Neutrophil (primary cell): Measurements from ENCODE around the gene PPBP.
"Not testable (repeated sequence)": the region's sequence is repeated elsewhere in the genome, so short reads cannot be mapped to it uniquely, and the experiment has no call there.

Source experiments
- H3K27ac ChIP-seq: fragments of 200-600 bp; sonication (generic); 2 replicates; pipeline ENCODE4 v1.5.1; 2016; ENCODE audit warnings: mild to moderate bottlenecking, moderate library complexity
- H3K27me3 ChIP-seq: fragments of 200-600 bp; sonication (generic); 2 replicates; pipeline ENCODE4 v1.6.0; 2016; ENCODE audit warnings: mild to moderate bottlenecking
- H3K36me3 ChIP-seq: fragments of 200-600 bp; sonication (generic); 2 replicates; pipeline ENCODE4 v1.5.1; 2017
- H3K4me1 ChIP-seq, 2 experiments: fragments of 200-600 bp in 1 of 2; sonication (generic) in 1 of 2; 1 replicate in 1 of 2; 2 replicates in 1 of 2; pipeline versions ENCODE4 v1.5.1 to v1.6.1; 2013 to 2016; ENCODE audit warnings: low read depth in 1 of 2, low read length in 1 of 2, mild to moderate bottlenecking in 1 of 2, moderate library complexity in 1 of 2; ENCODE audit not compliant: control insufficient read depth in 1 of 2, insufficient read depth in 1 of 2
- H3K4me3 ChIP-seq, 2 experiments: fragments of 200-600 bp in 1 of 2; sonication (generic) in 1 of 2; 1 replicate in 1 of 2; 2 replicates in 1 of 2; pipeline ENCODE4 v1.5.1; 2013 to 2016; ENCODE audit warnings: low read depth in 1 of 2, low read length in 1 of 2, mild to moderate bottlenecking in 1 of 2, moderate library complexity in 1 of 2
- H3K9me3 ChIP-seq: fragments of 200-600 bp; sonication (generic); 2 replicates; pipeline ENCODE4 v1.5.1; 2016
- CTCF ChIP-seq: fragments of 200-600 bp; sonication (generic); IDR thresholded peaks from 2 replicates; pipeline ENCODE4 v1.5.1; 2016; ENCODE audit warnings: antibody characterized with exemption

The PPBP gene

GRCh38 chr4:73989031-73989430 lies 1.0 kb upstream of the PPBP start:
- Histone ChIP-seq H3K4me1 (no peaks in the 10 kb centered on the region), H3K36me3 (no peaks in the 10 kb centered on the region), H3K9me3 (no peaks in the 10 kb centered on the region), H3K4me3 (no peak overlapping the region), H3K27me3 (no peaks in the 10 kb centered on the region), H3K27ac (no peak overlapping the region)
- TF ChIP-seq CTCF: no peak

GRCh38 chr4:73985528-73985852 lies 2.5 kb downstream of the PPBP start:
- Histone ChIP-seq H3K4me1 (peaks cover 0 to 4% of the 10 kb centered on the region in 2 experiments), H3K4me3 (no peak overlapping the region), H3K27me3 (peaks cover 14% of the 10 kb centered on the region), H3K36me3 (no peaks in the 10 kb centered on the region), H3K9me3 (no peaks in the 10 kb centered on the region), H3K27ac (no peak overlapping the region)
- TF ChIP-seq CTCF: no peak

- no peak for TF ChIP-seq CTCF
- H3K9me3 ChIP-seq: no peaks in the 10 kb centered on the region
- peaks cover 0 to 4% of the 10 kb centered on the region in 2 experiments for H3K4me1 ChIP-seq
- H3K4me3 ChIP-seq: no peak overlapping the region
- no peaks in the 10 kb centered on the region for H3K36me3 ChIP-seq
- H3K27me3 ChIP-seq: peaks cover 20% of the 10 kb centered on the region
- H3K27ac ChIP-seq: no peak overlapping the region
These were observed 3.1 kb downstream of the PPBP start for GRCh38 chr4:73984736-73985527.

GRCh38 chr4:73981175-73981574 lies 6.8 kb downstream of the PPBP start:
- H3K4me1 ChIP-seq, H3K36me3 ChIP-seq, H3K9me3 ChIP-seq, H3K27ac ChIP-seq, H3K4me3 ChIP-seq: not testable (repeated sequence)
- H3K27me3 ChIP-seq: peaks cover 20% of the 10 kb centered on the region

- no peak for TF ChIP-seq CTCF
- H3K27me3 ChIP-seq: peaks cover 20% of the 10 kb centered on the region
- H3K4me3 ChIP-seq: no peak overlapping the region
- no peaks in the 10 kb centered on the region for H3K36me3 ChIP-seq
- H3K9me3 ChIP-seq: no peaks in the 10 kb centered on the region
- peaks cover 0 to 4% of the 10 kb centered on the region in 2 experiments for H3K4me1 ChIP-seq
- no peak overlapping the region for H3K27ac ChIP-seq
These were observed 8.5 kb downstream of the PPBP start for GRCh38 chr4:73979407-73979957.

- no peak overlapping the region for H3K27ac ChIP-seq
- H3K27me3 ChIP-seq: peaks cover 20% of the 10 kb centered on the region
- no peak for TF ChIP-seq CTCF
- no peak overlapping the region for H3K4me3 ChIP-seq
- H3K36me3 ChIP-seq: no peaks in the 10 kb centered on the region
- peaks cover 0 to 4% of the 10 kb centered on the region in 2 experiments for H3K4me1 ChIP-seq
- no peaks in the 10 kb centered on the region for H3K9me3 ChIP-seq
These were observed 9.1 kb downstream of the PPBP start for GRCh38 chr4:73978886-73979285.
